ENCODE results near the gene NUAK2. TPM values are rescaled to one million over a fixed set of nuclear protein-coding genes. Genes with fewer than 3 reads are reported as not detected.

The NUAK2 gene
- total RNA-seq, 4 donors from 2014 or later: 0.42 to 0.86 (median 0.74) TPM

GRCh38 chr1:205324781-205325180 lies 3.2 kb upstream of the NUAK2 start:
- no peaks in the 10 kb centered on the region for H3K36me3 ChIP-seq
- 76% methylated on average over 6 of the region's 6 CpGs for WGBS
- TF ChIP-seq, protein P1, sequence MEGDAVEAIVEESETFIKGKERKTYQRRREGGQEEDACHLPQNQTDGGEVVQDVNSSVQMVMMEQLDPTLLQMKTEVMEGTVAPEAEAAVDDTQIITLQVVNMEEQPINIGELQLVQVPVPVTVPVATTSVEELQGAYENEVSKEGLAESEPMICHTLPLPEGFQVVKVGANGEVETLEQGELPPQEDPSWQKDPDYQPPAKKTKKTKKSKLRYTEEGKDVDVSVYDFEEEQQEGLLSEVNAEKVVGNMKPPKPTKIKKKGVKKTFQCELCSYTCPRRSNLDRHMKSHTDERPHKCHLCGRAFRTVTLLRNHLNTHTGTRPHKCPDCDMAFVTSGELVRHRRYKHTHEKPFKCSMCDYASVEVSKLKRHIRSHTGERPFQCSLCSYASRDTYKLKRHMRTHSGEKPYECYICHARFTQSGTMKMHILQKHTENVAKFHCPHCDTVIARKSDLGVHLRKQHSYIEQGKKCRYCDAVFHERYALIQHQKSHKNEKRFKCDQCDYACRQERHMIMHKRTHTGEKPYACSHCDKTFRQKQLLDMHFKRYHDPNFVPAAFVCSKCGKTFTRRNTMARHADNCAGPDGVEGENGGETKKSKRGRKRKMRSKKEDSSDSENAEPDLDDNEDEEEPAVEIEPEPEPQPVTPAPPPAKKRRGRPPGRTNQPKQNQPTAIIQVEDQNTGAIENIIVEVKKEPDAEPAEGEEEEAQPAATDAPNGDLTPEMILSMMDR (IDR thresholded peaks at IDR 0.05): no peak
- DNase-seq (ENCODE audit: extremely low spot score): no peak
- no peak overlapping the region for H3K27ac ChIP-seq (replicated peaks in 1 of 4)
- H3K9me3 ChIP-seq: no peaks in the 10 kb centered on the region
- intact Hi-C loops (cut with DNase I): loop anchor here (1.0 kb wide), 1 partner anchor 51 kb away; no protein-coding TSS in a partner anchor
- peaks cover 0 to 23% (median 0%) of the 10 kb centered on the region in 4 donors for H3K27me3 ChIP-seq
- peaks cover 10 to 20% (median 18%) of the 10 kb centered on the region in 4 donors for H3K4me1 ChIP-seq
- H3K4me3 ChIP-seq: no peak overlapping the region

- Histone ChIP-seq H3K27ac (replicated peaks in 1 of 4) (no peak overlapping the region), H3K9me3 (no peaks in the 10 kb centered on the region), H3K4me3 (no peak overlapping the region), H3K36me3 (no peaks in the 10 kb centered on the region), H3K4me1 (peaks cover 20 to 30% (median 27%) of the 10 kb centered on the region in 4 donors), H3K27me3 (peaks cover 0 to 23% (median 0%) of the 10 kb centered on the region in 4 donors)
- no peak for DNase-seq (ENCODE audit: extremely low spot score)
- intact Hi-C loops (cut with DNase I): no loop called here
- 92% methylated on average over 6 of the region's 6 CpGs for WGBS
- no peak for TF ChIP-seq POLR2A (IDR thresholded peaks at IDR 0.05; ENCODE audit: low read depth)
- no peak for TF ChIP-seq POLR2AphosphoS5 (IDR thresholded peaks at IDR 0.05)
- TF ChIP-seq EP300 (IDR thresholded peaks at IDR 0.05): no peak
- TF ChIP-seq, protein P1 (IDR thresholded peaks at IDR 0.05): no peak
Measured at GRCh38 chr1:205323794-205324193, 2.2 kb upstream of the NUAK2 start.

GRCh38 chr1:205321959-205322283 lies 376 bp upstream of the NUAK2 start:
- WGBS: 73% methylated on average over 5 of the region's 5 CpGs
- Histone ChIP-seq H3K27me3 (peaks cover 0 to 13% (median 0%) of the 10 kb centered on the region in 4 donors), H3K27ac (replicated peaks in 1 of 4) (peak overlapping the region in 1 of 4 donors; percentile 77), H3K4me3 (peak overlapping the region; percentile 69 to 73 (median 70)), H3K9me3 (no peaks in the 10 kb centered on the region), H3K4me1 (peaks cover 39 to 49% (median 45%) of the 10 kb centered on the region in 4 donors), H3K36me3 (no peaks in the 10 kb centered on the region)
- TF ChIP-seq POLR2A (IDR thresholded peaks at IDR 0.05; ENCODE audit: low read depth) (no peak), EP300 (IDR thresholded peaks at IDR 0.05) (no peak), POLR2AphosphoS5 (IDR thresholded peaks at IDR 0.05) (no peak)
- TF ChIP-seq, protein P1 (IDR thresholded peaks at IDR 0.05): no peak
- intact Hi-C loops (cut with DNase I): no loop called here
- no peak for DNase-seq (ENCODE audit: extremely low spot score)

GRCh38 chr1:205319081-205320018 lies 2.2 kb downstream of the NUAK2 start:
- Histone ChIP-seq H3K4me1 (peaks cover 51 to 59% (median 55%) of the 10 kb centered on the region in 4 donors), H3K27ac (replicated peaks in 1 of 4) (peak overlapping the region in 2 of 4 donors; percentile 18 to 36), H3K27me3 (no peaks in the 10 kb centered on the region), H3K4me3 (peak overlapping the region in 1 of 4 donors; percentile 17), H3K36me3 (no peaks in the 10 kb centered on the region), H3K9me3 (no peaks in the 10 kb centered on the region)
- no peak for DNase-seq (ENCODE audit: extremely low spot score)
- intact Hi-C loops (cut with DNase I): no loop called here
- TF ChIP-seq, protein P1 (IDR thresholded peaks at IDR 0.05): no peak
- no peak for TF ChIP-seq EP300 (IDR thresholded peaks at IDR 0.05)
- no peak for TF ChIP-seq POLR2AphosphoS5 (IDR thresholded peaks at IDR 0.05)
- TF ChIP-seq POLR2A (IDR thresholded peaks at IDR 0.05; ENCODE audit: low read depth): no peak
- 53% methylated on average over 6 of the region's 6 CpGs for WGBS

Measured in esophagus muscularis mucosa (tissue), 4 donors.